GM10248 (cell line): ENCODE results near the gene UTS2R.
"Not testable (repeated sequence)": the region's sequence is repeated elsewhere in the genome, so short reads cannot be mapped to it uniquely, and the experiment has no call there.

Source experiments
- CTCF ChIA-PET: fragments of 300-600 bp; sonication (Branson Sonifier 250); formaldehyde crosslinking; extraction: SDS; loops from one replicate; lab custom pipeline; 2021; ENCODE audit warnings: antibody characterized with exemption; lab: Yijun Ruan, JAX
- POLR2A ChIA-PET: fragments of 350-650 bp; sonication (Branson Sonifier 250); formaldehyde crosslinking; extraction: SDS; loops from one replicate; lab custom pipeline; 2020; ENCODE audit warnings: antibody characterized with exemption; lab: Yijun Ruan, JAX
- DNase-seq: peaks from one replicate; pipeline ENCODE4 v3.0.0; 2012; ENCODE audit errors: extremely low spot score
- TF ChIP-seq, protein P1 (sequence below): IDR thresholded peaks from 2 replicates; pipeline ENCODE4 v1.5.1; 2012; ENCODE audit warnings: mild to moderate bottlenecking, low read depth; ENCODE audit errors: extremely low read depth, missing control alignments, control extremely low read depth

The UTS2R gene

DNA sequence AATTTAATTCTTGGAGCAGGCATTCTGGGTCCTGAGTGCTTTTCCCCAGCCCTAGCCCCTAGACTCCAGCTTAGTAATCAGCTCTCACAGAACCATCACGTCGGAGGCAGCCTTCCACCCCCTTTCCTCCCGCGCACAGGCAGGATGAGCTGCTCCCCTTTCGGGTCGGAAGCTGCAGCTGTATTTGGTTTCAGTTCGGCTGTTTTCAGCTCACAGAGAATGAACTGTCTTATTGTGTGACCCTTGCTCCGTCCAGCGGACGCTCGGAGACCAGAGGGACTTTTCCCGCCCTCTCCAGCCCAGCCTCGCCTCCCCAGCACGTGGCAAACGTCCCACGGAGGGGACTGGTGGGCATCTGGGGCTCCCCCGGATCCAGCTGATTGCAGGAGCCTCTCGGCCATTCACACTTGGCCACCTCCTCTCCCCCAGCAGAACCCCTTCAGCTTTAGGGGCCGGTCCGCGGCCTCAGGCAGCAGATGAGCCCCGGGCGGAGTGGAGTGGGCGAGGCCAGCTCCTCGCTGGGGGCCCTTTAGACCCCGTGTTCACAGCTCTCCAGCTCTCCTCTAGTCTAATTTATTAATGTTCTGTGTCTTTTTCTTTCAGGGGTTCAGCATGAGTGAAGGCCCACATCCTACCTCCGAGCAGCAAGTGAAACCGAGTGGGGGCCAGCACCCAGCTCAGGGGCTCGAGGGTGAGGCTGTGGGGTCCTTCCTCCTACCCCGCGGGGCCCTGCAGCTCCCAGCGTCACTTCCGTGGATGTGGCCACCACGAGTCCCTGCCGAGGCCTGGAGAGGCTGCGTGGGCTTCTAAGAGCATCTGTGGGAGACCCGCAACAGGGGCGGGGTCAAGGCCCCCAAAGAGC lies 863 bp upstream of the UTS2R start:
- ChIA-PET CTCF (interaction anchor here (0.8 to 5.4 kb wide), 8 partner anchors 9 to 333 kb away, joined by 3 to 35 read pairs (median 4); partner anchors contain the start of gene DCXR), POLR2A (interaction anchor here (1.2 kb wide), 1 partner anchor 142 kb away, joined by 4 read pairs; the partner anchor contains the start of gene SLC16A3)
- DNase-seq: peak; percentile 68

DNA sequence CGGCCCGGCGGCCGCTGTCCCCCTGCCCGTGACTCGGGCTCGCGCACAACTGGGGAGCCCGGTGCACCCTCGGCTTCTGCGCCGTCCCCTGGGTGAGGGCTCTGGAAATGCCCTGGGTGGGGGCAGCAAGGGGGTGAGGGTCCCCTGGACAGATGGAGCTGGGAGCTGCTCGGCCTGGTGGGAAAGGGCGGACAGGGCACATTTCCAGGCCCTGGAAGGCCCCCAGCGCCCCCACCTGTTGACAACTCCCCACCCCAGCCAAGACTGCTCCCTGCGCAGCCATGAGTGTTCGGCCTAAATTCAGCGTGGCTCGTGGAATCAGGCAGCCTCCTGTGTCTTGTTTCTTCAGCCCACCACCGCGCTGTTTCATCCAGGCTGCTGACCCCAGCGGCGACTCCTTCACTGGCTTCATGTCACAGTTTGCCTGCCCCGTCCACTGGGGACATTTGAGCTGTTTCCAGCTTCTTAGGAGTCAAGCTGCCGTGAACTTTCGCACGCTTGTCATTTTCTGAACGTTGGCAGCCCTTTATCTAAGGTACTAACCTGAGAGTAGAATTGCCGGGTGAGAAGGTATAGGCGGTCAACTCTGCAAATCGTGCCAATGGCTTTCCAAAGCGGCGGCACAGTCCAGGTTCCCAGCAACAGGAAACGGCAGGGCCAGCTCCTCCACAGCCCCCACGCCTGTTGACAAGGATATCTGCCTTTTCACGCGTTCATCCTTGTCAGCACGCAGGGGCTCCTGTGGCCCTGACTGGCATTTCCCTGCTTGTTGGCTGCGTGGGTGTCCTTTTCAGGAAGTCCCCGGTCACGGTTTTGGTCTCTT lies 895 bp downstream of the UTS2R start:
- CTCF ChIA-PET: interaction anchor here (1.5 to 5.4 kb wide), 2 partner anchors 21 to 171 kb away, joined by 3 to 35 read pairs; no protein-coding TSS in a partner anchor

More for the DNA sequence above, 863 bp upstream of the UTS2R start:
- TF ChIP-seq, protein P1, sequence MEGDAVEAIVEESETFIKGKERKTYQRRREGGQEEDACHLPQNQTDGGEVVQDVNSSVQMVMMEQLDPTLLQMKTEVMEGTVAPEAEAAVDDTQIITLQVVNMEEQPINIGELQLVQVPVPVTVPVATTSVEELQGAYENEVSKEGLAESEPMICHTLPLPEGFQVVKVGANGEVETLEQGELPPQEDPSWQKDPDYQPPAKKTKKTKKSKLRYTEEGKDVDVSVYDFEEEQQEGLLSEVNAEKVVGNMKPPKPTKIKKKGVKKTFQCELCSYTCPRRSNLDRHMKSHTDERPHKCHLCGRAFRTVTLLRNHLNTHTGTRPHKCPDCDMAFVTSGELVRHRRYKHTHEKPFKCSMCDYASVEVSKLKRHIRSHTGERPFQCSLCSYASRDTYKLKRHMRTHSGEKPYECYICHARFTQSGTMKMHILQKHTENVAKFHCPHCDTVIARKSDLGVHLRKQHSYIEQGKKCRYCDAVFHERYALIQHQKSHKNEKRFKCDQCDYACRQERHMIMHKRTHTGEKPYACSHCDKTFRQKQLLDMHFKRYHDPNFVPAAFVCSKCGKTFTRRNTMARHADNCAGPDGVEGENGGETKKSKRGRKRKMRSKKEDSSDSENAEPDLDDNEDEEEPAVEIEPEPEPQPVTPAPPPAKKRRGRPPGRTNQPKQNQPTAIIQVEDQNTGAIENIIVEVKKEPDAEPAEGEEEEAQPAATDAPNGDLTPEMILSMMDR: peak; percentile 14

DNA sequence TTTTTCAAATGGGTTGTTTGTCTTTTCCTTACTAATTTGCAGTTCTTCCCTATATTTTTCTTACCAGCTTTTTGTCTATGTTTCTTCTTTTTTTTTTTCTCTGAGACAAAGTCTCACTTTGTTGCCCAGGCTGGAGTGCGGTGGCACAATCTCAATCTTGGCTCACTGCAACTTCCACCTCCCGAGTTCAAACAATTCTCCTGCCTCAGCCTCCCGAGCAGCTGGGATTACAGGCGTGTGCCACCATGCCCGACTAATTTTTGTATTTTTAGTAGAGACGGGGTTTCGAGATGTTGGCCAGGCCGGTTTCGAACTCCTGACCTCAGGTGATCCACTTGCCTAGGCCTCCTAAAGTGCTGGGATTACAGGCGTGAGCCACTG lies 1.5 kb downstream of the UTS2R start:
- POLR2A ChIA-PET, DNase-seq: not testable (repeated sequence)
- CTCF ChIA-PET: interaction anchor here (1.5 to 5.4 kb wide), 2 partner anchors 22 to 171 kb away, joined by 3 to 35 read pairs; no protein-coding TSS in a partner anchor

More for the DNA sequence above, 895 bp downstream of the UTS2R start:
- TF ChIP-seq, protein P1: no peak
- POLR2A ChIA-PET: no interaction called here
- DNase-seq: no peak

DNA sequence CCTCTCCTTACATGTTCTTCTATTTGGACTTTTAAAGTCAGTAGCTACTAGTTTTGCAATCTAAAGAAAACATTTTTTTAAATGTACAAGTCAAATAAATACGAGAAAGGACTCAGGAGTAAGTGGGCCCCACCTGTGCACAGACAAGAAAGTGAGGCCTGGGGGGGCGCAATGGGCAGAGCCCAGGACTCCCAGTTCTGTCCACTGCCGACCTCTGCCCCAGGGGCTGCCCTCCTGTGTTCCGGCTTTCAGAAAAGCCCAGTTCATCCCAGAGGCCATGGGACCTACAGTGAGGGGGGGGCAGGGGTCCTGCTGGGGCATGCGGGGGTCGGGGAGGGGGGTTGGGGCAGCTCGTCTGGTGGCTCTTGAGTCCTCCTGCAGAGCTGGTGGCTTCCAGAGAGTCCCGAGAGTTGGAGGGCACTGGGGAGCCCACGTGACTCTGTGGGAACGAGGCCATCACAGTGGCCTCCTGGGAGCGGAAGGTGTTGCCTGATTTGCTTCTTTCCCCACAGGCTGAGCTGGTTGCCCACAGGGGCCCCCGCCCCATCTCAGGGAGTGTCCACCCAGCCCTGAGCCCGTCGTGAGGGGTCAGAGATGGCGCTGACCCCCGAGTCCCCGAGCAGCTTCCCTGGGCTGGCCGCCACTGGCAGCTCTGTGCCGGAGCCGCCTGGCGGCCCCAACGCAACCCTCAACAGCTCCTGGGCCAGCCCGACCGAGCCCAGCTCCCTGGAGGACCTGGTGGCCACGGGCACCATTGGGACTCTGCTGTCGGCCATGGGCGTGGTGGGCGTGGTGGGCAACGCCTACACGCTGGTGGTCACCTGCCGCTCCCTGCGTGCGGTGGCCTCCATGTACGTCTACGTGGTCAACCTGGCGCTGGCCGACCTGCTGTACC lies 2.4 kb downstream of the UTS2R start:
- no peak for DNase-seq
- TF ChIP-seq, protein P1: no peak
- ChIA-PET CTCF (interaction anchor here (5.4 kb wide), 1 partner anchor 23 kb away, joined by 35 read pairs; no protein-coding TSS in a partner anchor), POLR2A (no interaction called here)

DNA sequence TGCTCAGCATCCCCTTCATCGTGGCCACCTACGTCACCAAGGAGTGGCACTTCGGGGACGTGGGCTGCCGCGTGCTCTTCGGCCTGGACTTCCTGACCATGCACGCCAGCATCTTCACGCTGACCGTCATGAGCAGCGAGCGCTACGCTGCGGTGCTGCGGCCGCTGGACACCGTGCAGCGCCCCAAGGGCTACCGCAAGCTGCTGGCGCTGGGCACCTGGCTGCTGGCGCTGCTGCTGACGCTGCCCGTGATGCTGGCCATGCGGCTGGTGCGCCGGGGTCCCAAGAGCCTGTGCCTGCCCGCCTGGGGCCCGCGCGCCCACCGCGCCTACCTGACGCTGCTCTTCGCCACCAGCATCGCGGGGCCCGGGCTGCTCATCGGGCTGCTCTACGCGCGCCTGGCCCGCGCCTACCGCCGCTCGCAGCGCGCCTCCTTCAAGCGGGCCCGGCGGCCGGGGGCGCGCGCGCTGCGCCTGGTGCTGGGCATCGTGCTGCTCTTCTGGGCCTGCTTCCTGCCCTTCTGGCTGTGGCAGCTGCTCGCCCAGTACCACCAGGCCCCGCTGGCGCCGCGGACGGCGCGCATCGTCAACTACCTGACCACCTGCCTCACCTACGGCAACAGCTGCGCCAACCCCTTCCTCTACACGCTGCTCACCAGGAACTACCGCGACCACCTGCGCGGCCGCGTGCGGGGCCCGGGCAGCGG lies 3.2 kb downstream of the UTS2R start:
- CTCF ChIA-PET: interaction anchor here (5.4 kb wide), 1 partner anchor 23 kb away, joined by 35 read pairs; no protein-coding TSS in a partner anchor
- POLR2A ChIA-PET: no interaction called here
- TF ChIP-seq, protein P1: no peak
- no peak for DNase-seq
